ENCODE data around the gene PDP2. TPM values are rescaled to one million over a fixed set of nuclear protein-coding genes. Genes with fewer than 3 reads are reported as not detected.

PDP2 gene
- total RNA-seq, 1 experiment from 2014 or later = 11.0 TPM

- in situ Hi-C loops (cut with HindIII; ENCODE audit: low pct_unique_long_range_greater_than_20kb, low sequenced_read_pairs) = no loop called here
- no peak for DNase-seq (ENCODE audit: low read depth, low spot score)
Measured at GRCh38 chr16:66936889-66937554, 56.7 kb downstream of the PDP2 start.

DNA sequence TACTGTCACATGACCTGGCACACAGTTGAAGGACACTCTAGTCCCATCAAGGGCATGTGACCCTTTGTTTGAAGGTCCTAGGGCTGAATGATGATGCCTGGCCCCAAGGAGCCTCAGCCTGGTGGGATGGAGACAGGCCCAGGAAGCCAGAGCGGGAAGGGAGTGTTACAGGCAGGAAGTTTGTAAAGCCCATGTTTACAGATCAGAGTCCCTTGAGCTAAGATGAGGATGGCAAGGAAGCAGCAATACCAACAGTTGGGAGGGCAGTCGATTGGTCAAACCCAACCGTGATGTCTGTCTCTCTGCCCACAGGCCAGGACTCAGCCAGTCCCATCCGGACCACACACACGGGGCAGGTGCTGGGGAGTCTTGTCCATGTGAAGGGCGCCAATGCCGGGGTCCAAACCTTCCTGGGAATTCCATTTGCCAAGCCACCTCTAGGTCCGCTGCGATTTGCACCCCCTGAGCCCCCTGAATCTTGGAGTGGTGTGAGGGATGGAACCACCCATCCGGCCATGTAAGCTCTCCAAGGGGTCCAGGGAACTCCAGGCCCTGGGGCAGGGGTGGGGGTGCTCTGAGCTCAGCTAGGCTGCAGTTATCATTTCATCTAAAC lies 57.5 kb downstream of the PDP2 start:
- in situ Hi-C loops (cut with HindIII; ENCODE audit: low pct_unique_long_range_greater_than_20kb, low sequenced_read_pairs) = no loop called here

DNA sequence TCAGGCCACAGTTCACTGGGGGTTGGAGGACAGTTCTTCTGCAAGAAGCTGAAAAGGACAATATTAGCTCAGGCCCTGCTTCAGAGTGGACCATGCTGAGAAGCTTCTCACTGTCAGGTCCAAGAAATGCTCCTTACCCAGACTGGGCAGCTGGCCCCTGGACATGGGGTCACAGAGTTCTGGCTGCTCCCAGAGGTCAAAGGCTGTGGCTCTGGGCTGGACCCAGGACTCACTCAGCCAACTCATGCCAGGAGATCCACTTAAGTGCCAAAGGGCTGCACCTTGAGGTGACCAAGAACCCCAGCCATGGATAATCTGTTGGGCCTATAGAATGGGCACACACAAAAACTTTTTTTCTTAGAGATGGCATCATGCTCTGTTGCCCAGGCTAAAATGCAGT lies 59.1 kb downstream of the PDP2 start:
- in situ Hi-C loops (cut with HindIII; ENCODE audit: low pct_unique_long_range_greater_than_20kb, low sequenced_read_pairs) = no loop called here
- DNase-seq (ENCODE audit: low read depth, low spot score) = no peak

More for the DNA sequence above, 57.5 kb downstream of the PDP2 start:
- DNase-seq (ENCODE audit: low read depth, low spot score) = no peak

DNA sequence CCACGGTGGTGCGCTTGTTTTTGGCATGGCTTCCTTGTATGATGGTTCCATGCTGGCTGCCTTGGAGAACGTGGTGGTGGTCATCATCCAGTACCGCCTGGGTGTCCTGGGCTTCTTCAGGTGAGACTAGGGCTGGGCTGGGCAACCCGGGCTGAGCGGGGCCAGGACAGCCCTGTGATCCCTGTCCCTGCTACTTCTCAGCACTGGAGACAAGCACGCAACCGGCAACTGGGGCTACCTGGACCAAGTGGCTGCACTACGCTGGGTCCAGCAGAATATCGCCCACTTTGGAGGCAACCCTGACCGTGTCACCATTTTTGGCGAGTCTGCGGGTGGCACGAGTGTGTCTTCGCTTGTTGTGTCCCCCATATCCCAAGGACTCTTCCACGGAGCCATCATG lies 59.9 kb downstream of the PDP2 start:
- in situ Hi-C loops (cut with HindIII; ENCODE audit: low pct_unique_long_range_greater_than_20kb, low sequenced_read_pairs) = no loop called here
- DNase-seq (ENCODE audit: low read depth, low spot score) = no peak

Other genes with a start within 250 kb of the PDP2 start
- gene CMTM4, start 183.8 kb upstream of the PDP2 start, total RNA-seq (2014; rRNA removed; shearing (Covaris generic)) = 32.7 and 36.9 TPM in 2 replicates
- gene DYNC1LI2, start 128.9 kb upstream of the PDP2 start, total RNA-seq (2014; rRNA removed; shearing (Covaris generic)) = 118 and 127 TPM in 2 replicates
- not detected in 2 replicates for gene TERB1, start 78.9 kb upstream of the PDP2 start, total RNA-seq (2014; rRNA removed; shearing (Covaris generic))
- 110 and 114 TPM in 2 replicates for gene NAE1, start 49.5 kb upstream of the PDP2 start, total RNA-seq (2014; rRNA removed; shearing (Covaris generic))
- gene CA7, start 36.1 kb upstream of the PDP2 start, total RNA-seq (2014; rRNA removed; shearing (Covaris generic)) = not detected in 2 replicates
- gene CDH16, start 38.4 kb downstream of the PDP2 start, total RNA-seq (2014; rRNA removed; shearing (Covaris generic)) = not detected in 2 replicates
- not detected in 2 replicates for gene RRAD, start 45.0 kb downstream of the PDP2 start, total RNA-seq (2014; rRNA removed; shearing (Covaris generic))
- 134 and 148 TPM in 2 replicates for gene CIAO2B, start 53.9 kb downstream of the PDP2 start, total RNA-seq (2014; rRNA removed; shearing (Covaris generic))
- gene CES2, start 55.0 kb downstream of the PDP2 start, total RNA-seq (2014; rRNA removed; shearing (Covaris generic)) = 14.8 and 19.4 TPM in 2 replicates
- 0.29 and 1.5 TPM in 2 replicates for gene CES3, start 80.8 kb downstream of the PDP2 start, total RNA-seq (2014; rRNA removed; shearing (Covaris generic))
- not detected in 2 replicates for gene CES4A, start 108.1 kb downstream of the PDP2 start, total RNA-seq (2014; rRNA removed; shearing (Covaris generic))
- gene CBFB, start 148.6 kb downstream of the PDP2 start, total RNA-seq (2014; rRNA removed; shearing (Covaris generic)) = 51.5 and 58.6 TPM in 2 replicates
- 17.1 and 18.8 TPM in 2 replicates for gene PHAF1, start 229.4 kb downstream of the PDP2 start, total RNA-seq (2014; rRNA removed; shearing (Covaris generic))

Data from SK-MEL-5 (cell line).